ENCODE data around the gene ELAVL2.

The ELAVL2 gene

DNA sequence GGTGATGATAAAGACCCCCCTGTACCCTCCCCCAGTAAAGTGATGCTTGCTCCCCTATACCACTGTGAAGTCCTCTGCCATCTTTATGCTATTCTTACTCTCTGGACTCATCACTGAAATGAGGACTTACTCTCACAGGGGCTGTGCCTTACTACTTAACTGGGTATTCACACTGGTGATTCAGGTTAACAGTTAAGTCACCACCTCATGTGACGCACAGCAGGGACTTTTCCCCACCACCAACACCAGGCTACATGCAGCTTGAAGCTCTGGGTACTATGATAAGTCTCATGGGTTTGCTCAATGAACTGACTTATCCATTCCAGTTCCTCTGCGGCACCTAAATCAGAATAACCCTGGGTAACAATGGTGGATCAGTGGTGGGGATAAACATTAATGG, 163.7 kb downstream of the ELAVL2 start:
- TF ChIP-seq ZNF70 (CRISPR knock-in tag; IDR thresholded peaks at IDR 0.05) (no peak), PPARA (CRISPR knock-in tag; IDR thresholded peaks at IDR 0.05; ENCODE audit: borderline replicate concordance) (no peak), ESRRG (CRISPR knock-in tag; IDR thresholded peaks at IDR 0.05) (no peak), OSR1 (CRISPR knock-in tag; IDR thresholded peaks at IDR 0.05) (no peak), ZFP3 (CRISPR knock-in tag; IDR thresholded peaks at IDR 0.05) (no peak), RARB (CRISPR knock-in tag; IDR thresholded peaks at IDR 0.05) (no peak), SNAI2 (CRISPR knock-in tag; IDR thresholded peaks at IDR 0.05) (no peak), BACH2 (CRISPR knock-in tag; IDR thresholded peaks at IDR 0.05; ENCODE audit: borderline replicate concordance) (no peak), ZNF8 (CRISPR knock-in tag; IDR thresholded peaks at IDR 0.05) (no peak), GLIS3 (CRISPR knock-in tag; IDR thresholded peaks at IDR 0.05) (no peak), ISL1 (CRISPR knock-in tag; IDR thresholded peaks at IDR 0.05) (no peak), ZFP30 (CRISPR knock-in tag; IDR thresholded peaks at IDR 0.05) (no peak), ZNF565 (CRISPR knock-in tag; conservative IDR thresholded peaks at IDR 0.05; ENCODE audit: low read depth) (no peak), ZC3H10 (CRISPR knock-in tag; IDR thresholded peaks at IDR 0.05) (no peak), ARNTL (CRISPR knock-in tag; IDR thresholded peaks at IDR 0.05; ENCODE audit: borderline replicate concordance, low read depth) (no peak)
- TF ChIP-seq, protein P1, sequence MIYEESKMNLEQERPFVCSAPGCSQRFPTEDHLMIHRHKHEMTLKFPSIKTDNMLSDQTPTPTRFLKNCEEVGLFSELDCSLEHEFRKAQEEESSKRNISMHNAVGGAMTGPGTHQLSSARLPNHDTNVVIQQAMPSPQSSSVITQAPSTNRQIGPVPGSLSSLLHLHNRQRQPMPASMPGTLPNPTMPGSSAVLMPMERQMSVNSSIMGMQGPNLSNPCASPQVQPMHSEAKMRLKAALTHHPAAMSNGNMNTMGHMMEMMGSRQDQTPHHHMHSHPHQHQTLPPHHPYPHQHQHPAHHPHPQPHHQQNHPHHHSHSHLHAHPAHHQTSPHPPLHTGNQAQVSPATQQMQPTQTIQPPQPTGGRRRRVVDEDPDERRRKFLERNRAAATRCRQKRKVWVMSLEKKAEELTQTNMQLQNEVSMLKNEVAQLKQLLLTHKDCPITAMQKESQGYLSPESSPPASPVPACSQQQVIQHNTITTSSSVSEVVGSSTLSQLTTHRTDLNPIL (CRISPR knock-in tag; IDR thresholded peaks at IDR 0.05; ENCODE audit: low read depth) = no peak
- TF ChIP-seq, protein P2, sequence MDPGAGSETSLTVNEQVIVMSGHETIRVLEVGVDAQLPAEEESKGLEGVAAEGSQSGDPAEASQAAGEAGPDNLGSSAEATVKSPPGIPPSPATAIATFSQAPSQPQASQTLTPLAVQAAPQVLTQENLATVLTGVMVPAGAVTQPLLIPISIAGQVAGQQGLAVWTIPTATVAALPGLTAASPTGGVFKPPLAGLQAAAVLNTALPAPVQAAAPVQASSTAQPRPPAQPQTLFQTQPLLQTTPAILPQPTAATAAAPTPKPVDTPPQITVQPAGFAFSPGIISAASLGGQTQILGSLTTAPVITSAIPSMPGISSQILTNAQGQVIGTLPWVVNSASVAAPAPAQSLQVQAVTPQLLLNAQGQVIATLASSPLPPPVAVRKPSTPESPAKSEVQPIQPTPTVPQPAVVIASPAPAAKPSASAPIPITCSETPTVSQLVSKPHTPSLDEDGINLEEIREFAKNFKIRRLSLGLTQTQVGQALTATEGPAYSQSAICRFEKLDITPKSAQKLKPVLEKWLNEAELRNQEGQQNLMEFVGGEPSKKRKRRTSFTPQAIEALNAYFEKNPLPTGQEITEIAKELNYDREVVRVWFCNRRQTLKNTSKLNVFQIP (CRISPR knock-in tag; IDR thresholded peaks at IDR 0.05; ENCODE audit: borderline replicate concordance, low read depth) = no peak
- TF ChIP-seq, protein P3, sequence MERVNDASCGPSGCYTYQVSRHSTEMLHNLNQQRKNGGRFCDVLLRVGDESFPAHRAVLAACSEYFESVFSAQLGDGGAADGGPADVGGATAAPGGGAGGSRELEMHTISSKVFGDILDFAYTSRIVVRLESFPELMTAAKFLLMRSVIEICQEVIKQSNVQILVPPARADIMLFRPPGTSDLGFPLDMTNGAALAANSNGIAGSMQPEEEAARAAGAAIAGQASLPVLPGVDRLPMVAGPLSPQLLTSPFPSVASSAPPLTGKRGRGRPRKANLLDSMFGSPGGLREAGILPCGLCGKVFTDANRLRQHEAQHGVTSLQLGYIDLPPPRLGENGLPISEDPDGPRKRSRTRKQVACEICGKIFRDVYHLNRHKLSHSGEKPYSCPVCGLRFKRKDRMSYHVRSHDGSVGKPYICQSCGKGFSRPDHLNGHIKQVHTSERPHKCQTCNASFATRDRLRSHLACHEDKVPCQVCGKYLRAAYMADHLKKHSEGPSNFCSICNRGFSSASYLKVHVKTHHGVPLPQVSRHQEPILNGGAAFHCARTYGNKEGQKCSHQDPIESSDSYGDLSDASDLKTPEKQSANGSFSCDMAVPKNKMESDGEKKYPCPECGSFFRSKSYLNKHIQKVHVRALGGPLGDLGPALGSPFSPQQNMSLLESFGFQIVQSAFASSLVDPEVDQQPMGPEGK (CRISPR knock-in tag; IDR thresholded peaks at IDR 0.05; ENCODE audit: borderline replicate concordance) = no peak
- TF ChIP-seq, protein P4, sequence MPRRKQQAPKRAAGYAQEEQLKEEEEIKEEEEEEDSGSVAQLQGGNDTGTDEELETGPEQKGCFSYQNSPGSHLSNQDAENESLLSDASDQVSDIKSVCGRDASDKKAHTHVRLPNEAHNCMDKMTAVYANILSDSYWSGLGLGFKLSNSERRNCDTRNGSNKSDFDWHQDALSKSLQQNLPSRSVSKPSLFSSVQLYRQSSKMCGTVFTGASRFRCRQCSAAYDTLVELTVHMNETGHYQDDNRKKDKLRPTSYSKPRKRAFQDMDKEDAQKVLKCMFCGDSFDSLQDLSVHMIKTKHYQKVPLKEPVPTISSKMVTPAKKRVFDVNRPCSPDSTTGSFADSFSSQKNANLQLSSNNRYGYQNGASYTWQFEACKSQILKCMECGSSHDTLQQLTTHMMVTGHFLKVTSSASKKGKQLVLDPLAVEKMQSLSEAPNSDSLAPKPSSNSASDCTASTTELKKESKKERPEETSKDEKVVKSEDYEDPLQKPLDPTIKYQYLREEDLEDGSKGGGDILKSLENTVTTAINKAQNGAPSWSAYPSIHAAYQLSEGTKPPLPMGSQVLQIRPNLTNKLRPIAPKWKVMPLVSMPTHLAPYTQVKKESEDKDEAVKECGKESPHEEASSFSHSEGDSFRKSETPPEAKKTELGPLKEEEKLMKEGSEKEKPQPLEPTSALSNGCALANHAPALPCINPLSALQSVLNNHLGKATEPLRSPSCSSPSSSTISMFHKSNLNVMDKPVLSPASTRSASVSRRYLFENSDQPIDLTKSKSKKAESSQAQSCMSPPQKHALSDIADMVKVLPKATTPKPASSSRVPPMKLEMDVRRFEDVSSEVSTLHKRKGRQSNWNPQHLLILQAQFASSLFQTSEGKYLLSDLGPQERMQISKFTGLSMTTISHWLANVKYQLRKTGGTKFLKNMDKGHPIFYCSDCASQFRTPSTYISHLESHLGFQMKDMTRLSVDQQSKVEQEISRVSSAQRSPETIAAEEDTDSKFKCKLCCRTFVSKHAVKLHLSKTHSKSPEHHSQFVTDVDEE (CRISPR knock-in tag; IDR thresholded peaks at IDR 0.05) = no peak
- TF ChIP-seq, protein P5, sequence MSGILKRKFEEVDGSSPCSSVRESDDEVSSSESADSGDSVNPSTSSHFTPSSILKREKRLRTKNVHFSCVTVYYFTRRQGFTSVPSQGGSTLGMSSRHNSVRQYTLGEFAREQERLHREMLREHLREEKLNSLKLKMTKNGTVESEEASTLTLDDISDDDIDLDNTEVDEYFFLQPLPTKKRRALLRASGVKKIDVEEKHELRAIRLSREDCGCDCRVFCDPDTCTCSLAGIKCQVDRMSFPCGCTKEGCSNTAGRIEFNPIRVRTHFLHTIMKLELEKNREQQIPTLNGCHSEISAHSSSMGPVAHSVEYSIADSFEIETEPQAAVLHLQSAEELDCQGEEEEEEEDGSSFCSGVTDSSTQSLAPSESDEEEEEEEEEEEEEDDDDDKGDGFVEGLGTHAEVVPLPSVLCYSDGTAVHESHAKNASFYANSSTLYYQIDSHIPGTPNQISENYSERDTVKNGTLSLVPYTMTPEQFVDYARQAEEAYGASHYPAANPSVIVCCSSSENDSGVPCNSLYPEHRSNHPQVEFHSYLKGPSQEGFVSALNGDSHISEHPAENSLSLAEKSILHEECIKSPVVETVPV (CRISPR knock-in tag; IDR thresholded peaks at IDR 0.05) = no peak
- no peak for ATAC-seq

DNA sequence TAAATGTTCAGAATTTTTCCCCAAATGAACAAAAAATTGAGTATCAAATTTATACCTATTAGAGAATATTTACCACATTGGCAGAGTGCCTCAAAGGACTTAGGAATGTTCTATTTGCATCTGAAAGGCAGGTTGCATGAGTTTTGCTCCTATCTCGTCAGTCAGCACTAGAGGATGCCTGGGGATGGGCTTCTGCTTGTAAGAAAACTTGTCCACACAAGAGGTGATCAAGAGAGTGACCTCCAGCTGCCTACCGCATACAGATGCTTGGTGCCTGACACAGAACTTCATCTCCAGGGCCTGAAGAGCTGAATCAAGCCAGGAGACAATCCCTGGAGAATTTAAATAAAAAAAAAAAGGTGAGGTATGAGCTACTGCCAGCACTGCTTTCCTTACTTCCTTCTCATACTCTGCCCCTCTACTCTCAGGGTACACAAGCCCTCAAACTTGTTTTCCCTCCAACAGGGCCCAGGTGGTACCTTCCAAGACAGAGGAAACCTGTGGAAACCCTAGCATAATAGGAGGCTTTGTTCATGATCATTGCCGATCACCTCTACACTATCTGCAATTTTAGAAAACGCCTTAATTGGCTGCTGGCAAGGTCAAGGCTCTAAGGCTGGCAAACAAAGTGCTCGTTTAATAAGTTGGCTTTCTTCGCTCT, 166.6 kb downstream of the ELAVL2 start:
- TF ChIP-seq ESRRG (CRISPR knock-in tag; IDR thresholded peaks at IDR 0.05) (no peak), ARNTL (CRISPR knock-in tag; IDR thresholded peaks at IDR 0.05; ENCODE audit: borderline replicate concordance, low read depth) (no peak), ZNF8 (CRISPR knock-in tag; IDR thresholded peaks at IDR 0.05) (no peak), ISL1 (CRISPR knock-in tag; IDR thresholded peaks at IDR 0.05) (no peak), GLIS3 (CRISPR knock-in tag; IDR thresholded peaks at IDR 0.05) (no peak), PPARA (CRISPR knock-in tag; IDR thresholded peaks at IDR 0.05; ENCODE audit: borderline replicate concordance) (no peak), OSR1 (CRISPR knock-in tag; IDR thresholded peaks at IDR 0.05) (no peak), SNAI2 (CRISPR knock-in tag; IDR thresholded peaks at IDR 0.05) (no peak), TCF4 (CRISPR knock-in tag; IDR thresholded peaks at IDR 0.05; ENCODE audit: borderline replicate concordance) (no peak), ZNF565 (CRISPR knock-in tag; conservative IDR thresholded peaks at IDR 0.05; ENCODE audit: low read depth) (no peak), ZFP30 (CRISPR knock-in tag; IDR thresholded peaks at IDR 0.05) (no peak)
- TF ChIP-seq, protein P1 (CRISPR knock-in tag; IDR thresholded peaks at IDR 0.05; ENCODE audit: low read depth) = no peak
- TF ChIP-seq, protein P4 (CRISPR knock-in tag; IDR thresholded peaks at IDR 0.05) = no peak
- TF ChIP-seq, protein P3 (CRISPR knock-in tag; IDR thresholded peaks at IDR 0.05; ENCODE audit: borderline replicate concordance) = no peak
- ATAC-seq = no peak
